ENCODE measurements around the gene ACSS2. TPM values are rescaled to one million over a fixed set of nuclear protein-coding genes. Genes with fewer than 3 reads are reported as not detected.

Gene ACSS2
- total and polyA plus RNA-seq, 2 of the 8 experiments (the other 6 are each of a cell fraction or from before 2014, with no cell fraction given): 17.7 to 24.2 TPM

DNA sequence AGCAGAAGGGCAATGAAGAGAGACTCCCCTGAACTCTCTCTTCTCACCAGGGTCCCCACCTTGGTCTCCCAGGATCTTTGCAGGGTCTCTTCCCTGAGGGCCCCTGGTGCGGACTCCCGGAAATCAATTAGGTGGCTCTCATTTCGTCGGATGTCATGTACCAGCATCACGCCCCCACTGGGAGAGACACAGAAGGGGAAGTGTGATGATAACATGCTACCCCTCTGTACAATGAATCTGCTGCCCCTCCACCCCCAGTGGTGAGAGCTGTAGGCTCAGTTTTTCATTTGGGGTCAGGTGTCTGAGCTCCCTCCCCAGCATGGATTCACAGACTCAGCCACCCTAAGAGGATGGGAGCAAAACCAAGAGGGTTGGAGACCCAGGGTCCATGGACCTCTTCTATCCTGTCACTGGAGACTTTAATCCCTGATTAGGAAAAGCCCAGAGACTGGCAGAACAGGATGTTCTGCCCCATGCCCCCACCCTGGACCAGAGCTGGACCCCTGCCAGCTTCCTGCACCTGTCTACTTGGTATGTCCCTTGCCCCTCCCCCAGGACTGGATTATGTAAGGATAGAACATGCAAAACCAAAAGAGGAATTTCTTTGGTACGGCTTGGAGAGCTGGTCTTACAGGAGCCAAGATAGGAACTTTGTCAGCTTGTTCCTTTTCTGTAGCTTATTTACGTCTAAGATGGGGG, 14.9 kb upstream of the ACSS2 start:
- Histone ChIP-seq H4K8ac (ENCODE audit: extremely low read depth, insufficient read depth, low read length) (no peak overlapping the region), H2AK5ac (ENCODE audit: low read depth, low read length) (no peak overlapping the region), H2BK12ac (ENCODE audit: low read depth, low read length) (no peak overlapping the region), H3K9ac (replicated peaks in 1 of 4; ENCODE audit: extremely low read depth in 1 of 4, low read depth in 3 of 4, low read length in 3 of 4) (no peak overlapping the region), H3K14ac (ENCODE audit: insufficient read length) (no peak overlapping the region), H3K36me3 (ENCODE audit: control insufficient read depth in 2 of 4, insufficient read depth in 4 of 4, low read length in 3 of 4) (peaks cover 0 to 5% (median 4%) of the 10 kb centered on the region in 4 experiments; a peak in 6 of 8 replicates), H3K9me3 (ENCODE audit: insufficient read depth in 2 of 2, low read depth in 1 of 2, low read length in 1 of 2) (no peaks in the 10 kb centered on the region), H3K4me1 (replicated peaks in 1 of 4; ENCODE audit: control insufficient read depth in 3 of 4, insufficient read depth in 4 of 4, low read length in 3 of 4) (peaks cover 5 to 15% (median 7%) of the 10 kb centered on the region in 4 experiments; a peak in 6 of 7 replicates), H3K23ac (ENCODE audit: insufficient read length) (no peak overlapping the region), H4K5ac (ENCODE audit: insufficient read length, low read depth, low read length) (no peak overlapping the region), H3K27me3 (replicated peaks in 1 of 4; ENCODE audit: control insufficient read depth in 3 of 4, extremely low read depth in 1 of 4, insufficient read depth in 3 of 4, low read length in 3 of 4) (no peaks in the 10 kb centered on the region; a peak in 1 of 7 replicates), H2BK120ac (replicated peaks; ENCODE audit: low read depth, low read length) (no peak overlapping the region), H3K4me2 (ENCODE audit: insufficient read depth in 1 of 2, low read depth in 2 of 2, low read length in 2 of 2) (no peak overlapping the region), H3K4me3 (ENCODE audit: extremely low read depth in 1 of 4, insufficient read depth in 2 of 4, low read depth in 3 of 4, low read length in 4 of 4) (no peak overlapping the region), H3K27ac (ENCODE audit: low read depth, low read length) (no peak overlapping the region), H3K18ac (ENCODE audit: extremely low read depth, low read length) (no peak overlapping the region), H3K4ac (replicated peaks; ENCODE audit: insufficient read length, low read depth, low read length) (no peak overlapping the region), H2BK15ac (ENCODE audit: low read length) (no peak overlapping the region), H2BK5ac (ENCODE audit: low read depth, low read length) (no peak overlapping the region), H2AFZ (ENCODE audit: low read length) (no peak overlapping the region), H4K91ac (replicated peaks; ENCODE audit: insufficient read length, low read length) (no peak overlapping the region), H3K23me2 (ENCODE audit: low read depth, low read length) (peaks cover 2% of the 10 kb centered on the region; the same call in 1 of the 2 replicates), H4K20me1 (replicated peaks in 1 of 2; ENCODE audit: control insufficient read depth in 1 of 2, insufficient read depth in 2 of 2, low read length in 2 of 2) (no peaks in the 10 kb centered on the region), H2BK20ac (ENCODE audit: low read length) (no peak overlapping the region), H3K79me2 (ENCODE audit: control insufficient read depth in 1 of 2, insufficient read depth in 2 of 2, low read length in 2 of 2) (no peaks in the 10 kb centered on the region), H3K79me1 (ENCODE audit: low read depth, low read length) (no peaks in the 10 kb centered on the region), H3K56ac (replicated peaks; ENCODE audit: insufficient read length, low read depth, low read length) (no peak overlapping the region)
- POLR2A ChIA-PET (ENCODE audit: partially characterized antibody): interaction anchor here (0.9 to 1.3 kb wide), 2 partner anchors 10 to 442 kb away, joined by 3 to 6 read pairs; no protein-coding TSS in a partner anchor
- FAIRE-seq: no peak
- 93% methylated on average over 7 of the region's 7 CpGs; no CpG with 5 or more reads in 1 of the 2 experiments for WGBS, 2 experiments (ENCODE audit: extremely low coverage in 1 of 2, insufficient coverage in 1 of 2, insufficient read length in 1 of 2, insufficient replicate concordance in 2 of 2, low coverage in 1 of 2, low lambda C conversion rate in 2 of 2, missing lambda C conversion rate in 1 of 2)
- CTCF ChIA-PET (ENCODE audit: partially characterized antibody): interaction anchor here (0.9 to 1.3 kb wide), 4 partner anchors 9 to 32 kb away, joined by 3 to 5 read pairs (median 4); no protein-coding TSS in a partner anchor
- DNase-seq (ENCODE audit: low read depth in 1 of 2, low spot score in 2 of 2): no peak
- TF ChIP-seq ATF3 (IDR thresholded peaks at IDR 0.05; ENCODE audit: insufficient read depth, low read depth, low read length) (no peak), YY1 (IDR thresholded peaks at IDR 0.05; ENCODE audit: low read depth, low read length) (no peak), SRF (IDR thresholded peaks at IDR 0.05; ENCODE audit: low read depth, low read length) (no peak), ASH2L (IDR thresholded peaks at IDR 0.05; ENCODE audit: low read length) (no peak), TAF7 (optimal IDR thresholded peaks at IDR 0.05; ENCODE audit: borderline replicate concordance, low read depth, low read length) (no peak), SIN3A (conservative IDR thresholded peaks at IDR 0.05 in 1 of 2, IDR thresholded peaks at IDR 0.05 in 1 of 2; ENCODE audit: low read depth in 1 of 2, low read length in 2 of 2) (no peak), NRF1 (IDR thresholded peaks at IDR 0.05; ENCODE audit: low read depth, low read length) (no peak), FOSL1 (IDR thresholded peaks at IDR 0.05; ENCODE audit: insufficient read depth, low read depth, low read length) (no peak), SP1 (IDR thresholded peaks at IDR 0.05; ENCODE audit: low read depth, low read length) (no peak), USF2 (IDR thresholded peaks at IDR 0.05; ENCODE audit: low read length) (no peak)
